Measurements from ENCODE around the gene IZUMO1. TPM values are rescaled to one million over a fixed set of nuclear protein-coding genes. Genes with fewer than 3 reads are reported as not detected.
A peak's percentile ranks its signal among the peaks of the same experiment; 100 is the strongest.

IZUMO1 gene
- total and polyA plus RNA-seq, 9 of the 15 experiments (the other 6 are each of a cell fraction or from before 2014, with no cell fraction given) = 0.14 to 2.1 (median 0.73) TPM

- TF ChIP-seq NR2C1 (IDR thresholded peaks at IDR 0.05) = 0 out of 2 replicates have a peak, but pooled peaks have one; percentile 11
- TF ChIP-seq NR2C1 (tag; IDR thresholded peaks at IDR 0.05) = no peak
- 0 out of 2 replicates have a peak, but pooled peaks have one; percentile 46 for TF ChIP-seq MTA3 (IDR thresholded peaks at IDR 0.05; ENCODE audit: borderline replicate concordance)
- no peak for TF ChIP-seq TBL1XR1 (IDR thresholded peaks at IDR 0.05; ENCODE audit: low read length in 2 of 2)
- TF ChIP-seq, protein P1, sequence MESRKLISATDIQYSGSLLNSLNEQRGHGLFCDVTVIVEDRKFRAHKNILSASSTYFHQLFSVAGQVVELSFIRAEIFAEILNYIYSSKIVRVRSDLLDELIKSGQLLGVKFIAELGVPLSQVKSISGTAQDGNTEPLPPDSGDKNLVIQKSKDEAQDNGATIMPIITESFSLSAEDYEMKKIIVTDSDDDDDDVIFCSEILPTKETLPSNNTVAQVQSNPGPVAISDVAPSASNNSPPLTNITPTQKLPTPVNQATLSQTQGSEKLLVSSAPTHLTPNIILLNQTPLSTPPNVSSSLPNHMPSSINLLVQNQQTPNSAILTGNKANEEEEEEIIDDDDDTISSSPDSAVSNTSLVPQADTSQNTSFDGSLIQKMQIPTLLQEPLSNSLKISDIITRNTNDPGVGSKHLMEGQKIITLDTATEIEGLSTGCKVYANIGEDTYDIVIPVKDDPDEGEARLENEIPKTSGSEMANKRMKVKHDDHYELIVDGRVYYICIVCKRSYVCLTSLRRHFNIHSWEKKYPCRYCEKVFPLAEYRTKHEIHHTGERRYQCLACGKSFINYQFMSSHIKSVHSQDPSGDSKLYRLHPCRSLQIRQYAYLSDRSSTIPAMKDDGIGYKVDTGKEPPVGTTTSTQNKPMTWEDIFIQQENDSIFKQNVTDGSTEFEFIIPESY (CRISPR knock-in tag; IDR thresholded peaks at IDR 0.05) = no peak
- no peak for TF ChIP-seq ZNF347 (CRISPR knock-in tag; IDR thresholded peaks at IDR 0.05; ENCODE audit: low read depth)
- peak; percentile 89 for TF ChIP-seq ZBTB40 (IDR thresholded peaks at IDR 0.05)
- no peak for TF ChIP-seq ZBTB40 (CRISPR knock-in tag; IDR thresholded peaks at IDR 0.05)
- no peak for TF ChIP-seq CTBP1 (IDR thresholded peaks at IDR 0.05; ENCODE audit: borderline replicate concordance)
- TF ChIP-seq ZNF584 (CRISPR knock-in tag; IDR thresholded peaks at IDR 0.05; ENCODE audit: low read depth) = no peak
- TF ChIP-seq, protein P2, sequence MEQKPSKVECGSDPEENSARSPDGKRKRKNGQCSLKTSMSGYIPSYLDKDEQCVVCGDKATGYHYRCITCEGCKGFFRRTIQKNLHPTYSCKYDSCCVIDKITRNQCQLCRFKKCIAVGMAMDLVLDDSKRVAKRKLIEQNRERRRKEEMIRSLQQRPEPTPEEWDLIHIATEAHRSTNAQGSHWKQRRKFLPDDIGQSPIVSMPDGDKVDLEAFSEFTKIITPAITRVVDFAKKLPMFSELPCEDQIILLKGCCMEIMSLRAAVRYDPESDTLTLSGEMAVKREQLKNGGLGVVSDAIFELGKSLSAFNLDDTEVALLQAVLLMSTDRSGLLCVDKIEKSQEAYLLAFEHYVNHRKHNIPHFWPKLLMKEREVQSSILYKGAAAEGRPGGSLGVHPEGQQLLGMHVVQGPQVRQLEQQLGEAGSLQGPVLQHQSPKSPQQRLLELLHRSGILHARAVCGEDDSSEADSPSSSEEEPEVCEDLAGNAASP (IDR thresholded peaks at IDR 0.05) = no peak
- TF ChIP-seq ARHGAP35 (IDR thresholded peaks at IDR 0.05; ENCODE audit: partially characterized antibody) = no peak
- no peak for TF ChIP-seq DACH1 (IDR thresholded peaks at IDR 0.05; ENCODE audit: partially characterized antibody)
- TF ChIP-seq ZBTB5 (IDR thresholded peaks at IDR 0.05) = no peak
- no peak for TF ChIP-seq RAD51 (IDR thresholded peaks at IDR 0.05; ENCODE audit: borderline replicate concordance, low read depth)
- no peak for TF ChIP-seq ZNF239 (CRISPR knock-in tag; IDR thresholded peaks at IDR 0.05)
These were observed 20.2 kb downstream of the IZUMO1 start (continued) for GRCh38 chr19:48726556-48726955.
